ENCODE results near the gene DCTD. TPM values are rescaled to one million over a fixed set of nuclear protein-coding genes. Genes with fewer than 3 reads are reported as not detected.

DCTD gene
- total RNA-seq, 1 experiment from 2014 or later: 100 TPM

GRCh38 chr4:182888891-182889290 is 28.3 kb downstream of the DCTD start:
- no peaks in the 10 kb centered on the region for H3K79me1 ChIP-seq (ENCODE audit: insufficient read depth, low read depth, low read length, poor library complexity, severe bottlenecking)
- H3K23ac ChIP-seq (ENCODE audit: insufficient read length, low read depth, low read length): no peak overlapping the region
- no peak overlapping the region for H3K56ac ChIP-seq (ENCODE audit: insufficient read length, low read depth, low read length)
- no peak overlapping the region for H3K14ac ChIP-seq (ENCODE audit: insufficient read depth, low read length)
- H4K5ac ChIP-seq (ENCODE audit: insufficient read length, low read depth, low read length): no peak overlapping the region
- no peaks in the 10 kb centered on the region for H3K4me1 ChIP-seq (ENCODE audit: insufficient read depth, low read length)
- H3K27me3 ChIP-seq (ENCODE audit: insufficient read depth, low read length): no peaks in the 10 kb centered on the region
- no peak overlapping the region for H2BK15ac ChIP-seq (ENCODE audit: low read depth, low read length)
- H3K36me3 Mint-ChIP-seq (ENCODE audit: insufficient read depth in 1 of 3, low read depth in 3 of 3): peaks cover 41 to 90% (median 87%) of the 10 kb centered on the region in 3 experiments
- H3K4ac ChIP-seq (ENCODE audit: low read depth, low read length): no peak overlapping the region
- H3K79me2 ChIP-seq (ENCODE audit: insufficient read depth, low read length): no peaks in the 10 kb centered on the region
- no peak overlapping the region for H2BK5ac ChIP-seq (ENCODE audit: insufficient read length, low read length)
- H2BK12ac ChIP-seq (ENCODE audit: insufficient read length, low read depth, low read length): no peak overlapping the region
- no peak overlapping the region for H4K91ac ChIP-seq (ENCODE audit: insufficient read length, low read depth, low read length)
- H2AFZ ChIP-seq (ENCODE audit: low read length): no peak overlapping the region
- no peak overlapping the region for H2BK120ac ChIP-seq (ENCODE audit: low read depth, low read length, poor library complexity, severe bottlenecking)
- no peak overlapping the region for H4K8ac ChIP-seq (replicated peaks; ENCODE audit: insufficient read length, low read depth, low read length)
- H3K9ac ChIP-seq (ENCODE audit: extremely low read depth, insufficient read length, low read length): no peak overlapping the region
- H2AK5ac ChIP-seq (ENCODE audit: insufficient read length, low read length): no peak overlapping the region
- no peak overlapping the region for H3K4me2 ChIP-seq (ENCODE audit: insufficient read depth, insufficient read length, low read length)
- no peak for DNase-seq
- H3K27ac ChIP-seq (ENCODE audit: insufficient read length, low read depth, low read length): no peak overlapping the region
- H3T11ph ChIP-seq (ENCODE audit: low read length): no peak overlapping the region
- TF ChIP-seq, protein P1, sequence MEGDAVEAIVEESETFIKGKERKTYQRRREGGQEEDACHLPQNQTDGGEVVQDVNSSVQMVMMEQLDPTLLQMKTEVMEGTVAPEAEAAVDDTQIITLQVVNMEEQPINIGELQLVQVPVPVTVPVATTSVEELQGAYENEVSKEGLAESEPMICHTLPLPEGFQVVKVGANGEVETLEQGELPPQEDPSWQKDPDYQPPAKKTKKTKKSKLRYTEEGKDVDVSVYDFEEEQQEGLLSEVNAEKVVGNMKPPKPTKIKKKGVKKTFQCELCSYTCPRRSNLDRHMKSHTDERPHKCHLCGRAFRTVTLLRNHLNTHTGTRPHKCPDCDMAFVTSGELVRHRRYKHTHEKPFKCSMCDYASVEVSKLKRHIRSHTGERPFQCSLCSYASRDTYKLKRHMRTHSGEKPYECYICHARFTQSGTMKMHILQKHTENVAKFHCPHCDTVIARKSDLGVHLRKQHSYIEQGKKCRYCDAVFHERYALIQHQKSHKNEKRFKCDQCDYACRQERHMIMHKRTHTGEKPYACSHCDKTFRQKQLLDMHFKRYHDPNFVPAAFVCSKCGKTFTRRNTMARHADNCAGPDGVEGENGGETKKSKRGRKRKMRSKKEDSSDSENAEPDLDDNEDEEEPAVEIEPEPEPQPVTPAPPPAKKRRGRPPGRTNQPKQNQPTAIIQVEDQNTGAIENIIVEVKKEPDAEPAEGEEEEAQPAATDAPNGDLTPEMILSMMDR (conservative IDR thresholded peaks at IDR 0.05): no peak
- H2BK20ac ChIP-seq (ENCODE audit: low read depth, low read length, poor library complexity, severe bottlenecking): no peak overlapping the region
- H3K9me3 Mint-ChIP-seq: peaks cover 12 to 13% of the 10 kb centered on the region in 2 experiments
- H3K27me3 Mint-ChIP-seq (ENCODE audit: low read depth): no peaks in the 10 kb centered on the region
- no CpG with 5 or more reads among the region's 4 CpGs for WGBS (ENCODE audit: extremely low coverage, insufficient read length, low lambda C conversion rate)
- H3K4me1 Mint-ChIP-seq: no peaks in the 10 kb centered on the region
- H4K20me1 ChIP-seq (ENCODE audit: control insufficient read depth, insufficient read depth, insufficient read length): no peaks in the 10 kb centered on the region
- no peaks in the 10 kb centered on the region for H3K23me2 ChIP-seq (ENCODE audit: insufficient read length, low read depth, low read length, poor library complexity, severe bottlenecking)
- no peak overlapping the region for H3K27ac Mint-ChIP-seq
- H3K9me3 ChIP-seq (ENCODE audit: control insufficient read depth, low read depth, low read length): peaks cover 13% of the 10 kb centered on the region
- no peak overlapping the region for H3K4me3 Mint-ChIP-seq
- H3K18ac ChIP-seq (ENCODE audit: insufficient read length, low read depth, low read length): no peak overlapping the region
